HepG2 (cell line): ENCODE data around the gene VEGFB. TPM values are rescaled to one million over a fixed set of nuclear protein-coding genes. Genes with fewer than 3 reads are reported as not detected.
A peak's percentile ranks its signal among the peaks of the same experiment; 100 is the strongest.

ENCODE experiments used
- CBX1 ChIP-seq: IDR thresholded peaks from one replicate; pipeline ENCODE4 v1.6.1; 2016; ENCODE audit warnings: antibody characterized with exemption, low read depth
- FOXK2 ChIP-seq: fragments of 450-650 bp; IDR thresholded peaks from 2 replicates; pipeline ENCODE4 v1.6.1; 2016
- HDAC6 ChIP-seq: fragments of 200-600 bp; sonication (generic); IDR thresholded peaks from 2 replicates; pipeline ENCODE4 v1.7.0; 2017; ENCODE audit warnings: mild to moderate bottlenecking, antibody characterized with exemption, low read length, low read depth
- MTF1 ChIP-seq: sonication (generic); formaldehyde crosslinking; IDR thresholded peaks from 2 replicates; pipeline ENCODE4 v1.5.0; 2020; ENCODE audit warnings: missing genetic modification reagents
- RAD21 ChIP-seq: fragments of 450-650 bp; formaldehyde crosslinking; IDR thresholded peaks from 2 replicates; pipeline ENCODE4 v1.5.0; 2020; ENCODE audit warnings: mild to moderate bottlenecking
- RARA ChIP-seq: IDR thresholded peaks from 2 replicates; pipeline ENCODE4 v1.6.1; 2016; ENCODE audit warnings: missing genetic modification reagents, missing compliant biosample characterization
- RFXAP ChIP-seq: sonication (generic); formaldehyde crosslinking; IDR thresholded peaks from 2 replicates; pipeline ENCODE4 v1.4.0; 2020; ENCODE audit warnings: missing genetic modification reagents, borderline replicate concordance
- SAFB2 ChIP-seq: sonication (generic); formaldehyde crosslinking; IDR thresholded peaks from 2 replicates; pipeline ENCODE4 v1.5.1; 2020; ENCODE audit warnings: missing genetic modification reagents, low read depth, mild to moderate bottlenecking, borderline replicate concordance
- SAP130 ChIP-seq: IDR thresholded peaks from 2 replicates; pipeline ENCODE4 v1.6.1; 2016; ENCODE audit warnings: low read depth
- SYNCRIP ChIP-seq: fragments of 200-400 bp; formaldehyde crosslinking; IDR thresholded peaks from 2 replicates; pipeline ENCODE4 v1.6.1; 2018; ENCODE audit warnings: mild to moderate bottlenecking, low read depth, low read length; ENCODE audit not compliant: insufficient read depth
- YY1 ChIP-seq: IDR thresholded peaks from 2 replicates; pipeline ENCODE4 v1.6.1; 2011; ENCODE audit warnings: low read length, low read depth, moderate library complexity, mild to moderate bottlenecking; ENCODE audit not compliant: insufficient read depth, insufficient replicate concordance
- ZKSCAN1 ChIP-seq: fragments of 150-350 bp; IDR thresholded peaks from 2 replicates; pipeline ENCODE4 v1.6.1; 2014; ENCODE audit warnings: low read length
- ZMYM2 ChIP-seq: sonication (generic); formaldehyde crosslinking; IDR thresholded peaks from 2 replicates; pipeline ENCODE4 v1.8.0; 2022; ENCODE audit warnings: mild to moderate bottlenecking, missing genetic modification reagents
- ZNF224 ChIP-seq: sonication (generic); formaldehyde crosslinking; IDR thresholded peaks from 2 replicates; pipeline ENCODE4 v1.5.0; 2020; ENCODE audit warnings: mild to moderate bottlenecking, missing genetic modification reagents
- ZNF256 ChIP-seq: sonication (generic); formaldehyde crosslinking; conservative IDR thresholded peaks from 2 replicates; pipeline ENCODE4 v1.4.0; 2020; ENCODE audit warnings: missing genetic modification reagents
- ZNF337 ChIP-seq: sonication (generic); formaldehyde crosslinking; IDR thresholded peaks from 2 replicates; pipeline ENCODE4 v1.5.1; 2020; ENCODE audit warnings: missing genetic modification reagents, low read depth, mild to moderate bottlenecking, borderline replicate concordance
- ZNF354B ChIP-seq: sonication (generic); formaldehyde crosslinking; IDR thresholded peaks from 2 replicates; pipeline ENCODE4 v1.8.0; 2022; ENCODE audit warnings: mild to moderate bottlenecking, missing genetic modification reagents
- ZNF460 ChIP-seq: sonication (generic); formaldehyde crosslinking; IDR thresholded peaks from 2 replicates; pipeline ENCODE4 v1.5.1; 2020; ENCODE audit warnings: missing genetic modification reagents, mild to moderate bottlenecking, borderline replicate concordance
- ZNF569 ChIP-seq: sonication (generic); formaldehyde crosslinking; IDR thresholded peaks from 2 replicates; pipeline ENCODE4 v1.5.0; 2020; ENCODE audit warnings: mild to moderate bottlenecking, missing genetic modification reagents, moderate library complexity, borderline replicate concordance
- ZNF772 ChIP-seq: sonication (generic); formaldehyde crosslinking; IDR thresholded peaks from 2 replicates; pipeline ENCODE4 v1.5.0; 2020; ENCODE audit warnings: mild to moderate bottlenecking, missing genetic modification reagents
- polyA plus RNA-seq, 8 experiments: library from polyadenylated mRNA; depleted of rRNA in 3 of 8; stranded (reverse) in 7 of 8; unstranded in 1 of 8; fragments of >200 nt; fragmentation: Illumina TruSeq in 4 of 8; extraction: Trizol in 4 of 8; gene quantifications; 2 replicates each; pipeline versions ENCODE4 v1.2.1 to v1.2.3, GENCODE V29; 2011 to 2016; ENCODE audit warnings: low read depth in 4 of 8, missing spikeins in 1 of 8, mixed read lengths in 1 of 8; ENCODE audit not compliant: insufficient read depth in 1 of 8
- total RNA-seq, 5 experiments: library from RNA; depleted of rRNA; stranded (reverse); fragments of >200 nt; fragmentation: Illumina TruSeq; extraction: Trizol; gene quantifications; 2 replicates each; pipeline ENCODE4 v1.2.3, GENCODE V29; 2016; ENCODE audit warnings: low read depth in 1 of 5
- TF ChIP-seq, protein P1 (sequence below), 2 experiments: fragments of 450-650 bp in 1 of 2; sonication (generic) in 1 of 2; formaldehyde crosslinking; IDR thresholded peaks; 2 replicates each; pipeline versions ENCODE4 v1.5.0 to v1.8.0; 2020 to 2022; ENCODE audit warnings: mild to moderate bottlenecking in 1 of 2, missing genetic modification reagents in 1 of 2
- TF ChIP-seq, protein P2 (sequence below): IDR thresholded peaks from 2 replicates; pipeline ENCODE4 v1.6.1; 2018; ENCODE audit warnings: missing genetic modification reagents, mild to moderate bottlenecking, missing compliant biosample characterization
- TF ChIP-seq, protein P3 (sequence below): sonication (generic); formaldehyde crosslinking; IDR thresholded peaks from 2 replicates; pipeline ENCODE4 v1.8.0; 2022; ENCODE audit warnings: low read depth, missing genetic modification reagents
- TF ChIP-seq, protein P4 (sequence below): sonication (generic); formaldehyde crosslinking; IDR thresholded peaks from 2 replicates; pipeline ENCODE4 v1.8.0; 2022; ENCODE audit warnings: missing genetic modification reagents, mild to moderate bottlenecking, borderline replicate concordance

The VEGFB gene
- total and polyA plus RNA-seq, 2 of the 13 experiments (the other 11 are each of a cell fraction or from before 2014, with no cell fraction given), result 9.0 to 11.3 TPM

DNA sequence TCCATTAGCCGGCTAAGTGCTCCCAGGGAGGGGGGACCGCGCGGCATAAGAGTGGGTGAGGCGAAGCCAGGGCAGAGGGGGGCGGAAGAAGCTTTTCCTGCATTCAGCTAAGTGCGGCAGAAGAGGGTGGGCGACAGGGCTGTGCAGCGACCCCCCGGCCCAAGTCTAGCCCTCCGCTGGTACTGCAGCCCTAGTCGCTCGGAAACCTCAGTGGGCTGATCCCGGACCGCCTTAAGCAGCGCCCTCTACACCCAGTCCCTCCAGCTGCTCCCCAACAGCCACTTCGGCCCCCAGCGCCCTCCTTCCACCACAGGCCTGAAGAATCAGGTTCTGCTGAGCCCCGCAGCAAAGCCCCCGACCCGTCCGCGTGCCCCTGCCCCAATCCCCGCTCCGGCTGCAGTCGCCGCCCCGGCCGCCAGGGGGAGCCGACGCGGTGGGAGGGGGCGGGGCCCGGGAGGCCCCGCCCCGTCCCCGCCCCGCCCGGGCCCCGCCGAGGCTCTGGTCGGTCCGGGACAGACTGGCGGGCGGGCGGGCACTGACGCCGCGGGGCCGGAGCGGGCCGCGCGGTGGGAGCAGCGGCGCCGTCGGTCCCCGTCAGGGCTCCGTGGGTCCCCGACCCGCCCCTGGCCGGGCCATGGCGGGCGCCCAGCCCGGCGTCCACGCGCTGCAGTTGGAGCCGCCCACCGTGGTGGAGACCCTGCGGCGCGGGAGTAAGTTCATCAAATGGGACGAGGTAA lies 16.8 kb downstream of the VEGFB start, which contains the start of gene PLCB3 (continued):
- TF ChIP-seq RAD21 (CRISPR knock-in tag) (peak; percentile 48; the same call in 1 of the 2 replicates), YY1 (peak; percentile 48), ZNF460 (no peak), ZNF569 (CRISPR knock-in tag) (no peak), ZNF224 (CRISPR knock-in tag) (no peak), FOXK2 (no peak), MTF1 (no peak), SAP130 (peak; percentile 15; the same call in 1 of the 2 replicates), CBX1 (no peak), ZNF354B (CRISPR knock-in tag) (no peak), SYNCRIP (no peak), RARA (CRISPR knock-in tag) (no peak), ZNF256 (no peak), ZKSCAN1 (no peak), ZNF772 (no peak), SAFB2 (CRISPR knock-in tag) (no peak), ZMYM2 (CRISPR knock-in tag) (no peak), RFXAP (CRISPR knock-in tag) (0 out of 2 replicates have a peak, but pooled peaks have one; percentile 42), ZNF337 (no peak), HDAC6 (no peak)
- TF ChIP-seq, protein P1, sequence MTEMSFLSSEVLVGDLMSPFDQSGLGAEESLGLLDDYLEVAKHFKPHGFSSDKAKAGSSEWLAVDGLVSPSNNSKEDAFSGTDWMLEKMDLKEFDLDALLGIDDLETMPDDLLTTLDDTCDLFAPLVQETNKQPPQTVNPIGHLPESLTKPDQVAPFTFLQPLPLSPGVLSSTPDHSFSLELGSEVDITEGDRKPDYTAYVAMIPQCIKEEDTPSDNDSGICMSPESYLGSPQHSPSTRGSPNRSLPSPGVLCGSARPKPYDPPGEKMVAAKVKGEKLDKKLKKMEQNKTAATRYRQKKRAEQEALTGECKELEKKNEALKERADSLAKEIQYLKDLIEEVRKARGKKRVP (CRISPR knock-in tag; IDR thresholded peaks at IDR 0.05), result no peak
- TF ChIP-seq, protein P2, sequence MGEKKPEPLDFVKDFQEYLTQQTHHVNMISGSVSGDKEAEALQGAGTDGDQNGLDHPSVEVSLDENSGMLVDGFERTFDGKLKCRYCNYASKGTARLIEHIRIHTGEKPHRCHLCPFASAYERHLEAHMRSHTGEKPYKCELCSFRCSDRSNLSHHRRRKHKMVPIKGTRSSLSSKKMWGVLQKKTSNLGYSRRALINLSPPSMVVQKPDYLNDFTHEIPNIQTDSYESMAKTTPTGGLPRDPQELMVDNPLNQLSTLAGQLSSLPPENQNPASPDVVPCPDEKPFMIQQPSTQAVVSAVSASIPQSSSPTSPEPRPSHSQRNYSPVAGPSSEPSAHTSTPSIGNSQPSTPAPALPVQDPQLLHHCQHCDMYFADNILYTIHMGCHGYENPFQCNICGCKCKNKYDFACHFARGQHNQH (CRISPR knock-in tag), result 0 out of 2 replicates have a peak, but pooled peaks have one; percentile 44
- TF ChIP-seq, protein P3, sequence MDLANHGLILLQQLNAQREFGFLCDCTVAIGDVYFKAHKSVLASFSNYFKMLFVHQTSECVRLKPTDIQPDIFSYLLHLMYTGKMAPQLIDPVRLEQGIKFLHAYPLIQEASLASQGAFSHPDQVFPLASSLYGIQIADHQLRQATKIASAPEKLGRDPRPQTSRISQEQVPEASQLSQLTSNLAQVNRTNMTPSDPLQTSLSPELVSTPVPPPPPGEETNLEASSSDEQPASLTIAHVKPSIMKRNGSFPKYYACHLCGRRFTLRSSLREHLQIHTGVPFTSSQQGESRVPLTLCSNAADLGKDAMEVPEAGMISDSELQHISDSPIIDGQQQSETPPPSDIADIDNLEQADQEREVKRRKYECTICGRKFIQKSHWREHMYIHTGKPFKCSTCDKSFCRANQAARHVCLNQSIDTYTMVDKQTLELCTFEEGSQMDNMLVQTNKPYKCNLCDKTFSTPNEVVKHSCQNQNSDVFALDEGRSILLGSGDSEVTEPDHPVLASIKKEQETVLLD (CRISPR knock-in tag), result no peak
- TF ChIP-seq, protein P4, sequence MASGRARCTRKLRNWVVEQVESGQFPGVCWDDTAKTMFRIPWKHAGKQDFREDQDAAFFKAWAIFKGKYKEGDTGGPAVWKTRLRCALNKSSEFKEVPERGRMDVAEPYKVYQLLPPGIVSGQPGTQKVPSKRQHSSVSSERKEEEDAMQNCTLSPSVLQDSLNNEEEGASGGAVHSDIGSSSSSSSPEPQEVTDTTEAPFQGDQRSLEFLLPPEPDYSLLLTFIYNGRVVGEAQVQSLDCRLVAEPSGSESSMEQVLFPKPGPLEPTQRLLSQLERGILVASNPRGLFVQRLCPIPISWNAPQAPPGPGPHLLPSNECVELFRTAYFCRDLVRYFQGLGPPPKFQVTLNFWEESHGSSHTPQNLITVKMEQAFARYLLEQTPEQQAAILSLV (CRISPR knock-in tag), result no peak
